Endodermal cell (in vitro differentiated cells): ENCODE measurements around the gene CRELD2. TPM values are rescaled to one million over a fixed set of nuclear protein-coding genes. Genes with fewer than 3 reads are reported as not detected.
"Not testable (repeated sequence)": the region's sequence is repeated elsewhere in the genome, so short reads cannot be mapped to it uniquely, and the experiment has no call there.

Experiments used
- DNase-seq: peaks from one replicate; pipeline ENCODE4 v3.0.0-alpha.2; 2017
- H3K27ac ChIP-seq: 2 replicates; pipeline ENCODE4 v1.5.1; 2013; ENCODE audit warnings: mild to moderate bottlenecking, low read depth, low read length, moderate library complexity
- H3K27me3 ChIP-seq: 2 replicates; pipeline ENCODE4 v1.6.1; 2013; ENCODE audit warnings: mild to moderate bottlenecking, low read length, moderate library complexity; ENCODE audit not compliant: insufficient read depth, control insufficient read depth, poor library complexity, severe bottlenecking
- H3K36me3 ChIP-seq: 2 replicates; pipeline ENCODE4 v1.7.0; 2013; ENCODE audit warnings: mild to moderate bottlenecking, low read length, moderate library complexity; ENCODE audit not compliant: control insufficient read depth, insufficient read depth
- H3K4me1 ChIP-seq: one replicate; pipeline ENCODE4 v1.7.0; 2013; ENCODE audit warnings: low read length; ENCODE audit not compliant: control insufficient read depth, insufficient read depth
- H3K4me3 ChIP-seq: 2 replicates; pipeline ENCODE4 v1.5.1; 2013; ENCODE audit warnings: mild to moderate bottlenecking, low read length, moderate library complexity
- H3K9ac ChIP-seq: 2 replicates; pipeline ENCODE4 v1.6.1; 2013; ENCODE audit warnings: mild to moderate bottlenecking, low read length, moderate library complexity; ENCODE audit not compliant: poor library complexity, severe bottlenecking; ENCODE audit errors: extremely low read depth
- H3K9me3 ChIP-seq: 2 replicates; pipeline ENCODE4 v1.6.1; 2013; ENCODE audit warnings: mild to moderate bottlenecking, low read length, moderate library complexity; ENCODE audit not compliant: control insufficient read depth
- H3K27ac Mint-ChIP-seq: 2 replicates; pipeline ENCODE4 v1.8.0; 2020; ENCODE audit warnings: mixed read lengths
- H3K27me3 Mint-ChIP-seq: 2 replicates; pipeline ENCODE4 v1.8.0; 2021; ENCODE audit warnings: mild to moderate bottlenecking, mixed read lengths; ENCODE audit not compliant: insufficient read depth
- H3K36me3 Mint-ChIP-seq: 2 replicates; pipeline ENCODE4 v1.8.0; 2020; ENCODE audit warnings: low read depth, mixed read lengths
- H3K4me1 Mint-ChIP-seq: 2 replicates; pipeline ENCODE4 v1.8.0; 2020; ENCODE audit warnings: mixed read lengths
- H3K4me3 Mint-ChIP-seq: 2 replicates; pipeline ENCODE4 v1.8.0; 2020; ENCODE audit warnings: mild to moderate bottlenecking, moderate library complexity, mixed read lengths
- H3K9me3 Mint-ChIP-seq: 2 replicates; pipeline ENCODE4 v1.8.0; 2020; ENCODE audit warnings: mild to moderate bottlenecking, mixed read lengths
- WGBS, 2 experiments: methylation state at CpG; one replicate each; pipeline versions ENCODE4 v1.1.5 to v1.1.7; 2013; ENCODE audit warnings: missing lambda C conversion rate in 2 of 2, mixed read lengths in 1 of 2; ENCODE audit not compliant: insufficient coverage in 1 of 2, insufficient read length in 1 of 2; 5-methylcytosine and 5-hydroxymethylcytosine counted together
- total RNA-seq, 2 donors: library from RNA; stranded (reverse); fragmentation: NEBNext Ultra II Directional in 1 of 2; extraction: Animal tissue kit (Norgen Biotek cat#: 25700) in 1 of 2; gene quantifications; 2 replicates in 1 of 2; 3 replicates in 1 of 2; pipeline ENCODE4 v1.2.1, GENCODE V29; 2021
- TF ChIP-seq, protein P1 (sequence below): fragments of 200-600 bp; sonication (generic); conservative IDR thresholded peaks from 2 replicates; pipeline ENCODE4 v1.5.0; 2021; ENCODE audit warnings: antibody characterized with exemption, mild to moderate bottlenecking

Gene CRELD2
- total RNA-seq, 2 donors from 2014 or later: 39.8 to 62.9 TPM

DNA sequence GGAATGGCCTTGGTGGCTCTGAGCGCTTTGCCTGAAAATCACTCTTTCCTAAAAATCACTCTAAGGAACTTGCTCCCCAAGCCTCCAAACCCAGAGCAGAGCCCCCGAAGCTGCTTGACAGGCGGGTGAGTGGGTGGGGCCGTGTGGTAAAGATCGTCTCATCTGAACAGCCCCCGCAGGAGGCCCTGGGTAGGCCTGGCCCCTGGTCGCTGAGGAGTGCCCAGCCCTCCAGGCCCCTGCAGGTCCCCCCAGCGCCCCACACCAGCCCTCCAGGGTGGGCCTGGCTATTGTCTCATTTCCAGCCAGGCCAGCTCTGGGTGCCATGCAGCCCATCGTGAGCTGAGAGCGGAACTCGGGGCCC lies 25.0 kb downstream of the CRELD2 start:
- H3K4me1 ChIP-seq: no peaks in the 10 kb centered on the region

DNA sequence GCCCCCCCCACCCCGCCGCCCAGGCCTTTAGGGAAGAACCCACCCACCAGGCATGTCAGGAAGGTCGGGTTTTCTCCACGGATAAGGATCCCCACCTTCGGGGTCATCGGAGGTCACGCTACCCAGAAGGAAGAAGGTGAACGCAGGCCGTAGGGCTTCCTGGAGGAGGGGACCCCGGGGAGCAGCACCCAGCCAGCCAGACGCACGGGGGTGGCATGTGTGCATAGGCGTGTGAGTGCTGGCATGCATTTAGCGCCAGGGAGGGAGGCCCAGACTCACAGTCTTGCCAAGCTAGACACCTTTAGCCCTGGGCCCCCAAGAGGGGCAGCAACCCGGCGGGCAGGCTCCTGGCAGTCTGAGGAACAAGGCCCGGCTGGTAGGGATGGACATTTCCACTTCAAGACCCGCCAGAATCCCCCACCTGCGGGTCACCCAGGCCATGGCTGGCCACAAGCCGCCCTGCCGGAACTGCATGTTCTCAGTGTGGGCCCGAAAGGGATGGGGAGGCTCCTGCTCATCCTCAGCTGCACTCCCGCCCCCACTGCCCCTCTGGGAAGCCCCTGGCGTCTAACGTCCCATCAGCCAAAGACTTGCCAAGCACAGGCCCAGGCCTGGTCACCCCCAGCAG lies 25.5 kb downstream of the CRELD2 start:
- Histone ChIP-seq H3K9me3 (no peaks in the 10 kb centered on the region), H3K9ac (no peak overlapping the region), H3K36me3 (no peaks in the 10 kb centered on the region), H3K27me3 (no peaks in the 10 kb centered on the region), H3K27ac (no peak overlapping the region), H3K4me1 (no peaks in the 10 kb centered on the region), H3K4me3 (no peak overlapping the region)
- WGBS, 2 experiments: 92 to 95% methylated on average over 20 to 25 of the region's 25 CpGs
- TF ChIP-seq, protein P1, sequence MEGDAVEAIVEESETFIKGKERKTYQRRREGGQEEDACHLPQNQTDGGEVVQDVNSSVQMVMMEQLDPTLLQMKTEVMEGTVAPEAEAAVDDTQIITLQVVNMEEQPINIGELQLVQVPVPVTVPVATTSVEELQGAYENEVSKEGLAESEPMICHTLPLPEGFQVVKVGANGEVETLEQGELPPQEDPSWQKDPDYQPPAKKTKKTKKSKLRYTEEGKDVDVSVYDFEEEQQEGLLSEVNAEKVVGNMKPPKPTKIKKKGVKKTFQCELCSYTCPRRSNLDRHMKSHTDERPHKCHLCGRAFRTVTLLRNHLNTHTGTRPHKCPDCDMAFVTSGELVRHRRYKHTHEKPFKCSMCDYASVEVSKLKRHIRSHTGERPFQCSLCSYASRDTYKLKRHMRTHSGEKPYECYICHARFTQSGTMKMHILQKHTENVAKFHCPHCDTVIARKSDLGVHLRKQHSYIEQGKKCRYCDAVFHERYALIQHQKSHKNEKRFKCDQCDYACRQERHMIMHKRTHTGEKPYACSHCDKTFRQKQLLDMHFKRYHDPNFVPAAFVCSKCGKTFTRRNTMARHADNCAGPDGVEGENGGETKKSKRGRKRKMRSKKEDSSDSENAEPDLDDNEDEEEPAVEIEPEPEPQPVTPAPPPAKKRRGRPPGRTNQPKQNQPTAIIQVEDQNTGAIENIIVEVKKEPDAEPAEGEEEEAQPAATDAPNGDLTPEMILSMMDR: no peak
- DNase-seq: no peak
- Mint-ChIP-seq H3K4me1 (no peaks in the 10 kb centered on the region), H3K36me3 (no peaks in the 10 kb centered on the region), H3K9me3 (peaks cover 5% of the 10 kb centered on the region), H3K27ac (no peak overlapping the region), H3K4me3 (no peak overlapping the region), H3K27me3 (peaks cover 2% of the 10 kb centered on the region)

More for the DNA sequence above, 25.0 kb downstream of the CRELD2 start:
- Histone ChIP-seq H3K27me3 (no peaks in the 10 kb centered on the region), H3K36me3 (no peaks in the 10 kb centered on the region), H3K27ac (no peak overlapping the region), H3K4me3 (no peak overlapping the region), H3K9me3 (no peaks in the 10 kb centered on the region), H3K9ac (no peak overlapping the region)
- Mint-ChIP-seq H3K4me1 (no peaks in the 10 kb centered on the region), H3K27ac (no peak overlapping the region), H3K36me3 (no peaks in the 10 kb centered on the region), H3K27me3 (peaks cover 2% of the 10 kb centered on the region), H3K4me3 (no peak overlapping the region), H3K9me3 (peaks cover 5% of the 10 kb centered on the region)
- TF ChIP-seq, protein P1: no peak
- no peak for DNase-seq
- 85 to 89% methylated on average over 10 to 11 of the region's 11 CpGs for WGBS, 2 experiments

DNA sequence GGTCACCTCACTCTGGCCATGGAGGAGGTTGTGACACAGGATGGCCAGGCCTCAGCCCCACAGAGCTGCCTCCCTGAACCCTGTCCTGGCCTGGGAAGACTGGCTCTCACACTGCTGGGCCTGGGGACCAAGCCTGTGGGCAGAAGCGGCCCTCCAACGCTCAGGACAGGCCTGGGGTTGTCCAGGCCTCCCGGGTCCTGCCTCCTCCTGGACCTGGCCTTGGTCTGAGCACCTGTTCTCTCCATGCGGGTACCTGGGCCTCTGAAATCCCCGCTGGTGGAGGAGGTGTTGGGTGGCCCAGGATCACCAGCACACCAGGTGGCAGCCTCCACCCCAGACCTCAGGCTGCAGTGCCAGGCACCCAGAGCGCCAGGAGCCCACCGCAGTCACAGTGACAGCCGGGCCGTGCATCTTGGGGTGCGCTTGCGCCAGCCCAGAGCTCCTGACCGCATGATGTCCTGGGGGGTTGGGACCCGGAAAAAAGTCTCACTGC lies 26.0 kb downstream of the CRELD2 start:
- no peaks in the 10 kb centered on the region for H3K36me3 Mint-ChIP-seq
- peaks cover 2% of the 10 kb centered on the region for H3K27me3 Mint-ChIP-seq
- no peak for DNase-seq
- no peaks in the 10 kb centered on the region for H3K4me1 ChIP-seq
- H3K36me3 ChIP-seq: no peaks in the 10 kb centered on the region
- H3K9me3 ChIP-seq: no peaks in the 10 kb centered on the region
- H3K9ac ChIP-seq: no peak overlapping the region
- H3K4me1 Mint-ChIP-seq: no peaks in the 10 kb centered on the region
- no peaks in the 10 kb centered on the region for H3K27me3 ChIP-seq
- TF ChIP-seq, protein P1: no peak
- peaks cover 3% of the 10 kb centered on the region for H3K9me3 Mint-ChIP-seq
- 83 to 95% methylated on average over 2 to 13 of the region's 13 CpGs for WGBS, 2 experiments
- no peak overlapping the region for H3K27ac Mint-ChIP-seq
- no peak overlapping the region for H3K4me3 Mint-ChIP-seq
- H3K27ac ChIP-seq: no peak overlapping the region
- no peak overlapping the region for H3K4me3 ChIP-seq

DNA sequence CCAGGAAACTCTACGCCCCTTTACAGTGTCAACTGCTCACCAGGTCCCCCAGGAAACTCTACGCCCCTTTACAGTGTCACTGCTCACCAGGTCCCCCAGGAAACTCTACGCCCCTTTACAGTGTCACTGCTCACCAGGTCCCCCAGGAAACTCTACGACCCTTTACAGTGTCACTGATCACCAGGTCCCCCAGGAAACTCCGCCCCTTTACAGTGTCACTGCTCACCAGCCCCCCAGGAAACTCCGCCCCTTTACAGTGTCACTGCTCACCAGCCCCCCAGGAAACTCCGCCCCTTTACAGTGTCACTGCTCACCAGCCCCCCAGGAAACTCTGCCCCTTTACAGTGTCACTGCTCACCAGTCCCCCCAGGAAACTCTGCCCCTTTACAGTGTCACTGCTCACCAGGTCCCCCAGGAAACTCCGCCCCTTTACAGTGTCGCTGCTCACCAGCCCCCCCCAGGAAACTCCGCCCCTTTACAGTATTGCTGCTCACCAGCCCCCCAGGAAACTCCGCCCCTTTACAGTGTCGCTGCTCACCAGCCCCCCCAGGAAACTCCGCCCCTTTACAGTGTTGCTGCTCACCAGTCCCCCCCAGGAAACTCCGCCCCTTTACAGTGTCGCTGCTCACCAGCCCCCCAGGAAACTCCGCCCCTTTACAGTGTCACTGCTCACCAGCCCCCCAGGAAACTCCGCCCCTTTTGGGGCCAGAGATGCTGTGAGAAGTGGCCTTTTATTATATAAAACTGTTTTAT lies 26.8 kb downstream of the CRELD2 start:
- not testable (repeated sequence) for H3K27ac Mint-ChIP-seq, H3K36me3 ChIP-seq, H3K9ac ChIP-seq, H3K4me1 Mint-ChIP-seq, H3K27me3 ChIP-seq, H3K27ac ChIP-seq, DNase-seq, H3K9me3 Mint-ChIP-seq, H3K4me3 Mint-ChIP-seq, H3K36me3 Mint-ChIP-seq, H3K4me3 ChIP-seq, H3K27me3 Mint-ChIP-seq, H3K4me1 ChIP-seq, H3K9me3 ChIP-seq
- 86 to 93% methylated on average over 3 to 10 of the region's 17 CpGs for WGBS, 2 experiments
